DND-41 (cell line): ENCODE data around the gene AFF2.
"Not testable (repeated sequence)": the region's sequence is repeated elsewhere in the genome, so short reads cannot be mapped to it uniquely, and the experiment has no call there.

Source experiments
- ATAC-seq: fragments of 200-7000 bp; cut with Tn5 transposase; 3 replicates; pipeline ENCODE4 v1.9.1; 2021; ENCODE audit warnings: low read depth; ENCODE audit not compliant: insufficient read depth
- DNase-seq: peaks from one replicate; pipeline ENCODE4 v3.0.0-alpha.2; 2020
- H2AFZ ChIP-seq: 2 replicates; pipeline ENCODE4 v1.6.0; 2012; ENCODE audit warnings: low read depth, low read length
- H3K27ac ChIP-seq: 2 replicates; pipeline ENCODE4 v1.5.1; 2012; ENCODE audit warnings: low read length, inconsistent platforms
- H3K27me3 ChIP-seq: fragments of 200-600 bp; sonication (generic); 2 replicates; pipeline ENCODE4 v1.6.0; 2012; ENCODE audit warnings: low read length, mild to moderate bottlenecking, inconsistent platforms; ENCODE audit not compliant: insufficient read depth, poor library complexity
- H3K36me3 ChIP-seq: 2 replicates; pipeline ENCODE4 v1.5.1; 2012; ENCODE audit warnings: low read length, inconsistent platforms; ENCODE audit not compliant: insufficient read depth
- H3K4me1 ChIP-seq: 2 replicates; pipeline ENCODE4 v1.5.1; 2012; ENCODE audit warnings: mild to moderate bottlenecking, low read length; ENCODE audit not compliant: insufficient read depth
- H3K4me2 ChIP-seq: 2 replicates; pipeline ENCODE4 v1.6.0; 2012; ENCODE audit warnings: mild to moderate bottlenecking, moderate library complexity, low read length, inconsistent platforms; ENCODE audit not compliant: insufficient read depth
- H3K4me3 ChIP-seq, 2 experiments: fragments of 200-600 bp in 1 of 2; shearing (Covaris generic) in 1 of 2; 2 replicates each; pipeline ENCODE4 v1.5.1; 2012 to 2016; ENCODE audit warnings: inconsistent platforms in 2 of 2, low read length in 2 of 2, mild to moderate bottlenecking in 2 of 2, low read depth in 1 of 2, moderate library complexity in 1 of 2
- H3K79me2 ChIP-seq: 2 replicates; pipeline ENCODE4 v1.6.0; 2012; ENCODE audit warnings: low read length, inconsistent platforms; ENCODE audit not compliant: insufficient read depth
- H3K9ac ChIP-seq: 2 replicates; pipeline ENCODE4 v1.6.0; 2012; ENCODE audit warnings: low read depth, mild to moderate bottlenecking, inconsistent platforms, low read length, moderate library complexity
- H3K9me3 ChIP-seq: 2 replicates; pipeline ENCODE4 v1.5.1; 2012; ENCODE audit warnings: low read length, moderate library complexity, mild to moderate bottlenecking, inconsistent platforms; ENCODE audit not compliant: insufficient read depth, severe bottlenecking
- H4K20me1 ChIP-seq: 2 replicates; pipeline ENCODE4 v1.6.0; 2012; ENCODE audit warnings: low read length; ENCODE audit not compliant: insufficient read depth
- EZH2 ChIP-seq: IDR thresholded peaks from 3 replicates; pipeline ENCODE4 v1.6.1; 2012; ENCODE audit warnings: borderline replicate concordance, low read depth, mild to moderate bottlenecking, moderate library complexity, low read length, inconsistent platforms; ENCODE audit not compliant: severe bottlenecking
- TF ChIP-seq, protein P1 (sequence below): IDR thresholded peaks from 2 replicates; pipeline ENCODE4 v1.5.1; 2012; ENCODE audit warnings: borderline replicate concordance, low read length, moderate library complexity, mild to moderate bottlenecking; ENCODE audit not compliant: poor library complexity, severe bottlenecking; ENCODE audit errors: extremely low read depth

AFF2 gene

DNA sequence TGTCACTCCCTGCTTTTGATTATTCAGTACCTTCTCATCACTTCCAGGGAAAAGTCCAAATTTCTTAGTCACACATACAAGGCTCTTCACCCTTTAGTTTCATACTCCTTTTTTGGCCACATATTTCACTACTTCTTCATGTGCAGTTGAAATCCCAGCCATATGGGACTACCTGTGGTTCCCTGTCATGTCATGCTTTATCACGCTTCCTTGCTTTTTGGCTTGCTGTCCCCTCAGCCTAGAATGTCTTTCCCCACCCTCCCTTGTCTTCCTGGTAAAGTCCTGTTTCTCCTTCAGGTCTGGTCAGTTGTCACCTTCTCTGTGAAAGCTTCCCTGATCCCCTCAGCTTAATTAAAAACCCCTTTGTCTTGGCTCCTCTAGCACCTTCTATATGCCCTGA, 163.8 kb downstream of the AFF2 start:
- H3K4me2 ChIP-seq, result no peak overlapping the region
- H3K27me3 ChIP-seq, result no peaks in the 10 kb centered on the region
- no peak for DNase-seq
- H3K4me1 ChIP-seq, result no peaks in the 10 kb centered on the region
- no peak overlapping the region for H3K9ac ChIP-seq
- H3K4me3 ChIP-seq, result no peak overlapping the region
- H3K9me3 ChIP-seq, result peaks cover 19% of the 10 kb centered on the region
- no peak for TF ChIP-seq EZH2
- TF ChIP-seq, protein P1, sequence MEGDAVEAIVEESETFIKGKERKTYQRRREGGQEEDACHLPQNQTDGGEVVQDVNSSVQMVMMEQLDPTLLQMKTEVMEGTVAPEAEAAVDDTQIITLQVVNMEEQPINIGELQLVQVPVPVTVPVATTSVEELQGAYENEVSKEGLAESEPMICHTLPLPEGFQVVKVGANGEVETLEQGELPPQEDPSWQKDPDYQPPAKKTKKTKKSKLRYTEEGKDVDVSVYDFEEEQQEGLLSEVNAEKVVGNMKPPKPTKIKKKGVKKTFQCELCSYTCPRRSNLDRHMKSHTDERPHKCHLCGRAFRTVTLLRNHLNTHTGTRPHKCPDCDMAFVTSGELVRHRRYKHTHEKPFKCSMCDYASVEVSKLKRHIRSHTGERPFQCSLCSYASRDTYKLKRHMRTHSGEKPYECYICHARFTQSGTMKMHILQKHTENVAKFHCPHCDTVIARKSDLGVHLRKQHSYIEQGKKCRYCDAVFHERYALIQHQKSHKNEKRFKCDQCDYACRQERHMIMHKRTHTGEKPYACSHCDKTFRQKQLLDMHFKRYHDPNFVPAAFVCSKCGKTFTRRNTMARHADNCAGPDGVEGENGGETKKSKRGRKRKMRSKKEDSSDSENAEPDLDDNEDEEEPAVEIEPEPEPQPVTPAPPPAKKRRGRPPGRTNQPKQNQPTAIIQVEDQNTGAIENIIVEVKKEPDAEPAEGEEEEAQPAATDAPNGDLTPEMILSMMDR, result no peak
- ATAC-seq, result no peak
- peaks cover 15% of the 10 kb centered on the region; the same call in 1 of the 2 replicates for H3K36me3 ChIP-seq
- H4K20me1 ChIP-seq, result no peaks in the 10 kb centered on the region
- no peak overlapping the region for H2AFZ ChIP-seq
- H3K79me2 ChIP-seq, result no peaks in the 10 kb centered on the region
- H3K27ac ChIP-seq, result no peak overlapping the region

DNA sequence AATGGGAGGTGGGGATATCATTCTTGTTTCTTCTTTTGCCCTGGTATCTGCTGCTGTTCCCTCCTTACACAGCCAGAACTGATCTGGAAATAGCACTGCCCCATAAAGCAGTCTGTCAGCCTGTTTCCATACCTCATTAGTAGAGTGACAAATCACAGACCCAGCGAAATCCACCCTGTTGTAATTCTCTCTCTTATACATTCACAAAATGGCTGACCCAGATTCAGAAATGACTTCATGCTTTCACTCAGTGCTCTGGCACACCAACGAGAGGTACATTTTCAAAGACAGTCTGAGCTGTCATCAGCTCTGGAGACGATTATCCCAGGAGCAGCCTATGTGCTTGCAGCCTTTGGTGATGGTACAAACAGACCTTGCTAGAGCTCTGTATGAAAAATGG, 164.6 kb downstream of the AFF2 start:
- peaks cover 15% of the 10 kb centered on the region for H3K36me3 ChIP-seq
- no peak overlapping the region for H2AFZ ChIP-seq
- no peak overlapping the region for H3K9ac ChIP-seq
- no peak for TF ChIP-seq EZH2
- TF ChIP-seq, protein P1, result no peak
- H3K9me3 ChIP-seq, result peaks cover 21% of the 10 kb centered on the region
- no peaks in the 10 kb centered on the region for H3K27me3 ChIP-seq
- ATAC-seq, result no peak
- no peak overlapping the region for H3K4me2 ChIP-seq
- no peaks in the 10 kb centered on the region for H3K79me2 ChIP-seq
- no peak overlapping the region for H3K27ac ChIP-seq
- H4K20me1 ChIP-seq, result no peaks in the 10 kb centered on the region
- no peak for DNase-seq
- no peaks in the 10 kb centered on the region for H3K4me1 ChIP-seq
- no peak overlapping the region for H3K4me3 ChIP-seq

DNA sequence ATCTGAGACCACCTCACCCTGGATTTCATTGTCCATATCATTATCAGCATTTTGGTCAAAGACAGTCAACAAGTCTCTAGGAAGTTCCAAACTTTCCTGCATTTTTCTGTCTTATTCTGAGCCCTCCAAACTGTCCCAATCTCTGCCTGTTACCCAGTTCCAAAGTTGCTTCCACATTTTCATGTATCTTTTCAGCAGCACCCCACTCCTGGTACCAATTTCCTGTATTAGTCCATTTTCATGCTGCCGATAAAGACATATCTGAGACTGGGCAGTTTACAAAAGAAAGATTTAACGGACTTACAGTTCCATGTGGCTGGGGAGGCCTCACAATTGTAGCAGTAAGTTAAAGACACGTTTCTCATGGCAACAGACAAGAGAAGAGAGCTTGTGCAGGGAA, 168.8 kb downstream of the AFF2 start:
- not testable (repeated sequence) for H2AFZ ChIP-seq, H3K27ac ChIP-seq, DNase-seq, H3K27me3 ChIP-seq, H4K20me1 ChIP-seq, H3K9ac ChIP-seq, H3K4me2 ChIP-seq, H3K4me1 ChIP-seq, ATAC-seq, H3K79me2 ChIP-seq, H3K4me3 ChIP-seq
- Histone ChIP-seq H3K36me3 (peaks cover 14% of the 10 kb centered on the region), H3K9me3 (peaks cover 21% of the 10 kb centered on the region)

DNA sequence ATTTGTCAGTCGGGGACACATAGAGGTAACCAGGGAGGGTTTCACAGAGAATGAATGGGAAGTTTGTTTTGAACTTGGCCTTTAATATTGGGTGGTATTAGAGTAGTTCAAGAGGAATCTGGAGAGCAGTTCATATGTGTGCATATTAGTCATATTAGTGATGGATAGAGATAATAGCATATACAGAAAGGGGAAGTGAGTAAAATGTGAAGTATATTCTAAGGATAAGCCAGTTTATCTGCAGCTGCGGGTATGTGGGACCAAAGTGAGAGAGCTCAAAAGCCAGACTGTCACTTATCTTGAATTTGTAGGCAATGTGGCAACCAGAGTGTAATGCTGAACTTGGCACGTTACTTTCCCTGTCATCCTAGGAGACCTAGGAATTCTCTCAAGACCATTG, 169.9 kb downstream of the AFF2 start:
- H3K27me3 ChIP-seq, result no peaks in the 10 kb centered on the region
- no peak overlapping the region for H3K4me3 ChIP-seq
- DNase-seq (no peak), ATAC-seq (no peak)
- H3K36me3 ChIP-seq, result peaks cover 5% of the 10 kb centered on the region
- H3K27ac ChIP-seq, result no peak overlapping the region
- H3K9ac ChIP-seq, result no peak overlapping the region
- no peak overlapping the region for H3K4me2 ChIP-seq
- H3K79me2 ChIP-seq, result 0 out of 2 replicates have a peak, but pooled peaks cover 2% of the 10 kb centered on the region
- TF ChIP-seq, protein P1, result no peak
- no peak for TF ChIP-seq EZH2
- H4K20me1 ChIP-seq, result no peaks in the 10 kb centered on the region
- no peak overlapping the region for H2AFZ ChIP-seq
- no peaks in the 10 kb centered on the region for H3K4me1 ChIP-seq
- peaks cover 21% of the 10 kb centered on the region for H3K9me3 ChIP-seq
